ENCODE results near the gene IRX4. TPM values are rescaled to one million over a fixed set of nuclear protein-coding genes. Genes with fewer than 3 reads are reported as not detected.

The IRX4 gene
- total RNA-seq, 1 experiment from 2014 or later: 44.7 TPM

- intact Hi-C loops (cut with micrococcal nuclease): loop anchor here (5.0 kb wide), 1 partner anchor 272 kb away; no protein-coding TSS in a partner anchor
- H3K27me3 Mint-ChIP-seq (ENCODE audit: insufficient read depth, unreplicated experiment): no peaks in the 10 kb centered on the region
Observed at GRCh38 chr5:1880377-1881025, 2.2 kb downstream of the IRX4 start.

GRCh38 chr5:1879292-1880263, 3.1 kb downstream of the IRX4 start:
- peaks cover 5% of the 10 kb centered on the region for H3K4me1 Mint-ChIP-seq (ENCODE audit: insufficient read depth, unreplicated experiment)
- H3K27ac Mint-ChIP-seq (ENCODE audit: low read depth, unreplicated experiment): no peak overlapping the region
- intact Hi-C loops (cut with micrococcal nuclease): loop anchor here (5.0 kb wide), 1 partner anchor 273 kb away; no protein-coding TSS in a partner anchor
- no peak for TF ChIP-seq CTCF (IDR thresholded peaks at IDR 0.05; ENCODE audit: unreplicated experiment)
- H3K9me3 Mint-ChIP-seq (ENCODE audit: unreplicated experiment): no peaks in the 10 kb centered on the region
- BruUV-seq (replicated peaks): no TSS peak
- peaks cover 57% of the 10 kb centered on the region for H3K36me3 Mint-ChIP-seq (ENCODE audit: insufficient read depth, unreplicated experiment)
- ChIA-PET POLR2A (interaction anchor here (0.7 kb wide), 1 partner anchor 69 kb away, joined by 3 read pairs; no protein-coding TSS in a partner anchor), CTCF (no interaction called here)
- H3K27me3 Mint-ChIP-seq (ENCODE audit: insufficient read depth, unreplicated experiment): no peaks in the 10 kb centered on the region
- no peak for DNase-seq (ENCODE audit: unreplicated experiment)
- H3K4me3 Mint-ChIP-seq (ENCODE audit: unreplicated experiment): no peak overlapping the region

More at GRCh38 chr5:1880377-1881025, 2.2 kb downstream of the IRX4 start:
- POLR2A ChIA-PET: interaction anchor here (10.3 kb wide), 1 partner anchor 80 kb away, joined by 131 read pairs; the partner anchor contains the start of genes MRPL36 and NDUFS6
- CTCF ChIA-PET: interaction anchor here (0.6 to 0.8 kb wide), 3 partner anchors 80 to 156 kb away, joined by 3 read pairs; no protein-coding TSS in a partner anchor
- no TSS peak for BruUV-seq (replicated peaks)
- H3K36me3 Mint-ChIP-seq (ENCODE audit: insufficient read depth, unreplicated experiment): peaks cover 61% of the 10 kb centered on the region
- no peak overlapping the region for H3K4me3 Mint-ChIP-seq (ENCODE audit: unreplicated experiment)
- no peak for DNase-seq (ENCODE audit: unreplicated experiment)
- peaks cover 5% of the 10 kb centered on the region for H3K4me1 Mint-ChIP-seq (ENCODE audit: insufficient read depth, unreplicated experiment)
- TF ChIP-seq CTCF (IDR thresholded peaks at IDR 0.05; ENCODE audit: unreplicated experiment): no peak
- no peaks in the 10 kb centered on the region for H3K9me3 Mint-ChIP-seq (ENCODE audit: unreplicated experiment)
- no peak overlapping the region for H3K27ac Mint-ChIP-seq (ENCODE audit: low read depth, unreplicated experiment)

GRCh38 chr5:1878050-1878849, 4.5 kb downstream of the IRX4 start:
- no peak for DNase-seq (ENCODE audit: unreplicated experiment)
- CTCF ChIA-PET: no interaction called here

More at GRCh38 chr5:1878050-1878849, 4.5 kb downstream of the IRX4 start:
- no peak for TF ChIP-seq CTCF (IDR thresholded peaks at IDR 0.05; ENCODE audit: unreplicated experiment)
- H3K36me3 Mint-ChIP-seq (ENCODE audit: insufficient read depth, unreplicated experiment): peaks cover 52% of the 10 kb centered on the region
- BruUV-seq (replicated peaks): no TSS peak
- no peaks in the 10 kb centered on the region for H3K9me3 Mint-ChIP-seq (ENCODE audit: unreplicated experiment)
- peaks cover 5% of the 10 kb centered on the region for H3K4me1 Mint-ChIP-seq (ENCODE audit: insufficient read depth, unreplicated experiment)
- no peaks in the 10 kb centered on the region for H3K27me3 Mint-ChIP-seq (ENCODE audit: insufficient read depth, unreplicated experiment)
- H3K27ac Mint-ChIP-seq (ENCODE audit: low read depth, unreplicated experiment): no peak overlapping the region
- no peak overlapping the region for H3K4me3 Mint-ChIP-seq (ENCODE audit: unreplicated experiment)
- intact Hi-C loops (cut with micrococcal nuclease): no loop called here
- POLR2A ChIA-PET: interaction anchor here (0.7 to 1.2 kb wide), 2 partner anchors 11 to 70 kb away, joined by 3 read pairs; no protein-coding TSS in a partner anchor

Measured in MCF 10A (cell line).